Mesendoderm (in vitro differentiated cells): ENCODE data around the gene SPOCK1.

Experiments
- DNase-seq: peaks from one replicate; pipeline ENCODE4 v3.0.0; 2013
- H2AK5ac ChIP-seq: 2 replicates; pipeline ENCODE4 v1.6.1; 2013; ENCODE audit warnings: low read length, inconsistent platforms
- H2BK120ac ChIP-seq: 2 replicates; pipeline ENCODE4 v1.6.1; 2013; ENCODE audit warnings: low read depth, mild to moderate bottlenecking, low read length, moderate library complexity, mixed read lengths
- H2BK15ac ChIP-seq: replicated peaks from 2 replicates; pipeline ENCODE4 v1.6.1; 2013; ENCODE audit warnings: low read depth, mild to moderate bottlenecking, moderate library complexity
- H2BK5ac ChIP-seq: 2 replicates; pipeline ENCODE4 v1.6.1; 2013; ENCODE audit warnings: low read length, inconsistent platforms
- H3K18ac ChIP-seq: 2 replicates; pipeline ENCODE4 v1.6.1; 2013; ENCODE audit warnings: mild to moderate bottlenecking, low read length, mixed read lengths
- H3K23ac ChIP-seq: one replicate; pipeline ENCODE4 v1.6.1; 2013; ENCODE audit warnings: low read length
- H3K27ac ChIP-seq: 2 replicates; pipeline ENCODE4 v1.5.1; 2013; ENCODE audit warnings: low read depth, mild to moderate bottlenecking, inconsistent platforms, low read length, moderate library complexity
- H3K27me3 ChIP-seq: 2 replicates; pipeline ENCODE4 v1.6.1; 2013; ENCODE audit warnings: low read length, control low read depth, mild to moderate bottlenecking, inconsistent platforms; ENCODE audit not compliant: insufficient read depth, poor library complexity
- H3K36me3 ChIP-seq: 2 replicates; pipeline ENCODE4 v1.6.1; 2013; ENCODE audit warnings: low read length, inconsistent platforms; ENCODE audit not compliant: control insufficient read depth, insufficient read depth
- H3K4ac ChIP-seq: one replicate; pipeline ENCODE4 v1.6.1; 2013; ENCODE audit warnings: low read depth, mild to moderate bottlenecking, low read length, moderate library complexity
- H3K4me1 ChIP-seq: 2 replicates; pipeline ENCODE4 v1.6.1; 2013; ENCODE audit warnings: low read depth, low read length, inconsistent platforms; ENCODE audit not compliant: control insufficient read depth
- H3K4me2 ChIP-seq: 2 replicates; pipeline ENCODE4 v1.6.1; 2013; ENCODE audit warnings: low read length
- H3K4me3 ChIP-seq: 2 replicates; pipeline ENCODE4 v1.5.1; 2013; ENCODE audit warnings: mild to moderate bottlenecking, low read length
- H3K56ac ChIP-seq: one replicate; pipeline ENCODE4 v1.6.1; 2013; ENCODE audit warnings: low read length
- H3K79me1 ChIP-seq: 2 replicates; pipeline ENCODE4 v1.6.1; 2013; ENCODE audit warnings: low read length, inconsistent platforms
- H3K79me2 ChIP-seq: 2 replicates; pipeline ENCODE4 v1.6.1; 2013; ENCODE audit warnings: mild to moderate bottlenecking, low read length; ENCODE audit not compliant: control insufficient read depth, insufficient read depth
- H3K9ac ChIP-seq: 2 replicates; pipeline ENCODE4 v1.6.1; 2013; ENCODE audit warnings: low read length, inconsistent platforms
- H4K5ac ChIP-seq: one replicate; pipeline ENCODE4 v1.6.1; 2013; ENCODE audit warnings: low read length
- H4K8ac ChIP-seq: one replicate; pipeline ENCODE4 v1.6.1; 2013; ENCODE audit warnings: low read depth, mild to moderate bottlenecking, control low read depth, low read length, moderate library complexity
- WGBS: extraction: QIAGEN DNeasy Blood & Tissue Kit; methylation state at CpG from one replicate; pipeline ENCODE4 v1.1.7; 2013; ENCODE audit warnings: low lambda C conversion rate, missing lambda C conversion rate; ENCODE audit not compliant: insufficient coverage; ENCODE audit errors: extremely low coverage; 5-methylcytosine and 5-hydroxymethylcytosine counted together

The SPOCK1 gene

DNA sequence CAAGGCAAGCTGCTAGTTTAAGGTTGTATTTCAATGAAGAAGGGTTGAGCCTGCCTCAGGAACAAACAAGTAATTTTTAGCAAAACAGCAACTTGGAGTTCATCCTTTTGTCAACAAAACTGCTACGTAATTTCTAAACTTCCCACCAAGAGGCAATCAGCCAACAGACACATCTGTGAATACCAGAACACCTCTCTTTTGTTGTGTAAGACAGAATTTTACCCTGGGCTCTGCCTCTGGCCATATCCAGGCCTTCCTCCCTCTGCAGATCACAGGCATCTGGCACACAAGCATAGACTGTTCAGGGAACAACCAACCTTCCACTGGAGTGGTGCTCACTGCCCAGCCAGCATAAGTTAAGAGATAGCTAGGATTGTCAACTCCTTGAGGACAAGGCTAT, 409.0 kb downstream of the SPOCK1 start:
- no peak overlapping the region for H3K23ac ChIP-seq
- H3K27ac ChIP-seq: no peak overlapping the region
- no peak overlapping the region for H3K9ac ChIP-seq
- no peaks in the 10 kb centered on the region for H3K27me3 ChIP-seq
- no peak for DNase-seq
- H3K79me1 ChIP-seq: no peaks in the 10 kb centered on the region
- no peak overlapping the region for H3K4ac ChIP-seq
- no peak overlapping the region for H2BK5ac ChIP-seq
- no CpG with 5 or more reads among the region's 1 CpG for WGBS
- no peak overlapping the region for H2BK120ac ChIP-seq
- H3K4me2 ChIP-seq: no peak overlapping the region
- H4K8ac ChIP-seq: no peak overlapping the region
- H3K4me1 ChIP-seq: peaks cover 9% of the 10 kb centered on the region
- no peak overlapping the region for H2AK5ac ChIP-seq
- H3K4me3 ChIP-seq: no peak overlapping the region
- no peaks in the 10 kb centered on the region for H3K36me3 ChIP-seq
- H3K18ac ChIP-seq: no peak overlapping the region
- H3K56ac ChIP-seq: no peak overlapping the region
- H3K79me2 ChIP-seq: no peaks in the 10 kb centered on the region
- H4K5ac ChIP-seq: no peak overlapping the region
- no peak overlapping the region for H2BK15ac ChIP-seq

DNA sequence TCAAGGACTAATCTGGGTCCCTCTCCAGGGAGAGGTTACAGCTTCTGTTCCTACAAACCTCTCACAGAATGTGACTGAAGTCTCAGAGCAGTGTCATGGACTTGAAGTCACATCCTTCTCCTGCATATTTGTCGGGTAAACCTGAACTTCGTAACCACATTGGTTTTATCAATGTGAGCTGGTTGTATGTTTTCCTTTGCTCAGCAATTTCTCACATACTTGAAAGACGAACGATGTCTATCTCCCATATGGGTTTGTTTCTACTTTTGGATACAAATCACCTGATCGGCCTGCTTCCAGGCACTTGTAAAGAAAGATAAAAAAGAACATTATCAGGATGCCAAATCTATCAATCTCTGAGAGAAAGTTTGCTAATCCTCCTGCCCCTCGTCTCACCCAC, 411.0 kb downstream of the SPOCK1 start:
- no peak overlapping the region for H2BK15ac ChIP-seq
- H3K23ac ChIP-seq: no peak overlapping the region
- H3K18ac ChIP-seq: no peak overlapping the region
- peaks cover 9% of the 10 kb centered on the region for H3K4me1 ChIP-seq
- no peak overlapping the region for H3K4me3 ChIP-seq
- no peak overlapping the region for H3K27ac ChIP-seq
- no peaks in the 10 kb centered on the region for H3K36me3 ChIP-seq
- no peak overlapping the region for H3K4ac ChIP-seq
- no peaks in the 10 kb centered on the region for H3K79me2 ChIP-seq
- H3K27me3 ChIP-seq: no peaks in the 10 kb centered on the region
- no peak overlapping the region for H2BK120ac ChIP-seq
- no peak overlapping the region for H3K4me2 ChIP-seq
- H3K79me1 ChIP-seq: no peaks in the 10 kb centered on the region
- WGBS: no CpG with 5 or more reads among the region's 6 CpGs
- H3K9ac ChIP-seq: no peak overlapping the region
- H3K56ac ChIP-seq: no peak overlapping the region
- no peak overlapping the region for H2AK5ac ChIP-seq
- DNase-seq: no peak
- no peak overlapping the region for H4K8ac ChIP-seq
- H4K5ac ChIP-seq: no peak overlapping the region
- H2BK5ac ChIP-seq: no peak overlapping the region

GRCh38 chr5:137086342-137086741, 412.8 kb downstream of the SPOCK1 start:
- peaks cover 6% of the 10 kb centered on the region for H3K4me1 ChIP-seq
- H4K8ac ChIP-seq: no peak overlapping the region
- no peak overlapping the region for H2AK5ac ChIP-seq
- no peak overlapping the region for H2BK120ac ChIP-seq
- H4K5ac ChIP-seq: no peak overlapping the region
- H3K36me3 ChIP-seq: no peaks in the 10 kb centered on the region
- H2BK15ac ChIP-seq: no peak overlapping the region
- no peak overlapping the region for H2BK5ac ChIP-seq
- no peak overlapping the region for H3K4me3 ChIP-seq
- peak; percentile 38 for DNase-seq
- H3K79me2 ChIP-seq: no peaks in the 10 kb centered on the region
- H3K18ac ChIP-seq: no peak overlapping the region
- H3K56ac ChIP-seq: no peak overlapping the region
- no peaks in the 10 kb centered on the region for H3K27me3 ChIP-seq
- H3K79me1 ChIP-seq: no peaks in the 10 kb centered on the region
- no peak overlapping the region for H3K4ac ChIP-seq
- H3K23ac ChIP-seq: no peak overlapping the region
- H3K27ac ChIP-seq: no peak overlapping the region
- H3K9ac ChIP-seq: no peak overlapping the region
- WGBS: no CpG with 5 or more reads among the region's 5 CpGs
- no peak overlapping the region for H3K4me2 ChIP-seq

- Histone ChIP-seq H4K8ac (no peak overlapping the region), H3K4me2 (no peak overlapping the region), H3K4ac (no peak overlapping the region), H3K79me2 (no peaks in the 10 kb centered on the region), H3K23ac (no peak overlapping the region), H3K27me3 (no peaks in the 10 kb centered on the region), H2BK5ac (no peak overlapping the region), H2AK5ac (no peak overlapping the region), H3K9ac (no peak overlapping the region), H3K4me3 (no peak overlapping the region), H4K5ac (no peak overlapping the region), H3K18ac (peak overlapping the region; percentile 19), H2BK120ac (no peak overlapping the region), H3K36me3 (no peaks in the 10 kb centered on the region), H2BK15ac (no peak overlapping the region), H3K79me1 (no peaks in the 10 kb centered on the region), H3K4me1 (peaks cover 3% of the 10 kb centered on the region), H3K27ac (no peak overlapping the region), H3K56ac (no peak overlapping the region)
- DNase-seq: no peak
- WGBS: no CpG with 5 or more reads among the region's 4 CpGs
These were observed 413.9 kb downstream of the SPOCK1 start for GRCh38 chr5:137085206-137085605.

DNA sequence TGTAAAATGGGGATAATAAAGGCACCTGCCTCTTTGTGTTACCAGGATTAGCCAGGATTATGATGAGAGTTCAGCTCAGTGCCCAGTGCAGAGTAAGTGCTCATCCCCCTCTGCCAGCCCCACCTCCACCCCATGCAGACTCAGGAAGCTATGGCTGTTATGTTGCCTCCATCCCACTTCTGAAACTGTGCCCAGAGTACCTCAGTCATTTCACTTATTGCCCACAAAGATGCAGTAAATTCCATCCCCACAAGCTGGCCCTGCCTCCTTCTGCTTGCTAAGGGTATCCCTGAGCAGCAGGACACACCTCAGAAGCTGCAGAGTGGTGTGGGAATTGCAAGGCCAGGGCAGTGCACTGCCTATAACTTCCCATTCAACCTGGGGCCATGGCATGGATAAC, 415.1 kb downstream of the SPOCK1 start:
- H3K56ac ChIP-seq: no peak overlapping the region
- no peak overlapping the region for H3K4me3 ChIP-seq

GRCh38 chr5:137082951-137083350, 416.2 kb downstream of the SPOCK1 start:
- no peaks in the 10 kb centered on the region for H3K36me3 ChIP-seq
- H4K5ac ChIP-seq: no peak overlapping the region
- no peak overlapping the region for H3K9ac ChIP-seq
- no peak overlapping the region for H2BK5ac ChIP-seq
- H3K27ac ChIP-seq: no peak overlapping the region
- DNase-seq: no peak
- H3K79me2 ChIP-seq: no peaks in the 10 kb centered on the region
- H2AK5ac ChIP-seq: no peak overlapping the region
- no peak overlapping the region for H3K23ac ChIP-seq
- H3K56ac ChIP-seq: no peak overlapping the region
- no peak overlapping the region for H2BK120ac ChIP-seq
- H3K4ac ChIP-seq: no peak overlapping the region
- no peaks in the 10 kb centered on the region for H3K79me1 ChIP-seq
- peaks cover 8% of the 10 kb centered on the region for H3K4me1 ChIP-seq
- WGBS: no CpG with 5 or more reads among the region's 6 CpGs
- H2BK15ac ChIP-seq: no peak overlapping the region
- H3K18ac ChIP-seq: no peak overlapping the region
- H4K8ac ChIP-seq: no peak overlapping the region
- no peak overlapping the region for H3K4me3 ChIP-seq
- H3K27me3 ChIP-seq: no peaks in the 10 kb centered on the region
- no peak overlapping the region for H3K4me2 ChIP-seq

More for the DNA sequence above, 415.1 kb downstream of the SPOCK1 start:
- H3K23ac ChIP-seq: no peak overlapping the region
- no peak overlapping the region for H3K9ac ChIP-seq
- H2BK5ac ChIP-seq: no peak overlapping the region
- H3K27ac ChIP-seq: no peak overlapping the region
- no peak for DNase-seq
- H3K79me1 ChIP-seq: no peaks in the 10 kb centered on the region
- no peaks in the 10 kb centered on the region for H3K79me2 ChIP-seq
- no peak overlapping the region for H3K4me2 ChIP-seq
- H3K4ac ChIP-seq: no peak overlapping the region
- no peaks in the 10 kb centered on the region for H3K36me3 ChIP-seq
- H3K18ac ChIP-seq: no peak overlapping the region
- peaks cover 3% of the 10 kb centered on the region for H3K4me1 ChIP-seq
- H2AK5ac ChIP-seq: no peak overlapping the region
- no peak overlapping the region for H4K8ac ChIP-seq
- H4K5ac ChIP-seq: no peak overlapping the region
- no peaks in the 10 kb centered on the region for H3K27me3 ChIP-seq
- H2BK120ac ChIP-seq: no peak overlapping the region
- H2BK15ac ChIP-seq: no peak overlapping the region
